Measurements from ENCODE around the gene GPC2.
"Not testable (repeated sequence)": the region's sequence is repeated elsewhere in the genome, so short reads cannot be mapped to it uniquely, and the experiment has no call there.

Gene GPC2

GRCh38 chr7:100177045-100178001, at the start of gene GPC2, which contains the start of gene STAG3:
Gene GPC2 (minus strand): TSS chr7:100177381. CDS start chr7:100177199, 182 bp downstream.
Gene STAG3 (plus strand): TSS chr7:100177918. CDS start chr7:100180557, 2,639 bp downstream.
- peak; percentile 97 for DNase-seq

DNA sequence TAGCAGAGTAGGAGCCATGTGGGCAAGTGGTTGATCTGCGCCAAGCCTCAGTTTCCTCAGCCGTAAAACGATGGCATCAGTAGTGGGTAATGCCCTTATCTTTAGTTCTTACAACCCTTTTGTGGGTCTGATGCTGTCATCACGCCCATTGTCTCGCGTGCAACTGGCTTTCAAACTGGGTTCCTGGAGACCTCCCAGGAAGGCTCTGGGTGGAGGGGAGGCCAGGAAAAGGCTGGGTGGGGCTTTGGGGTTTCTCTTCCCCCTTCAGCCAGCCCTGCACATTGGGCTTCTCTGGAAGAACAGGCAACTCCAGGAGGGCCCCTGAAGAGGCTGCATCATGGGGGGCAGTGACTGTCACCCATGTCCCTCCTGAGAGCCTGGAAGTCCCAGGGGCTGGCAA, 47.7 kb upstream of the GPC2 start:
- not testable (repeated sequence) for DNase-seq

DNA sequence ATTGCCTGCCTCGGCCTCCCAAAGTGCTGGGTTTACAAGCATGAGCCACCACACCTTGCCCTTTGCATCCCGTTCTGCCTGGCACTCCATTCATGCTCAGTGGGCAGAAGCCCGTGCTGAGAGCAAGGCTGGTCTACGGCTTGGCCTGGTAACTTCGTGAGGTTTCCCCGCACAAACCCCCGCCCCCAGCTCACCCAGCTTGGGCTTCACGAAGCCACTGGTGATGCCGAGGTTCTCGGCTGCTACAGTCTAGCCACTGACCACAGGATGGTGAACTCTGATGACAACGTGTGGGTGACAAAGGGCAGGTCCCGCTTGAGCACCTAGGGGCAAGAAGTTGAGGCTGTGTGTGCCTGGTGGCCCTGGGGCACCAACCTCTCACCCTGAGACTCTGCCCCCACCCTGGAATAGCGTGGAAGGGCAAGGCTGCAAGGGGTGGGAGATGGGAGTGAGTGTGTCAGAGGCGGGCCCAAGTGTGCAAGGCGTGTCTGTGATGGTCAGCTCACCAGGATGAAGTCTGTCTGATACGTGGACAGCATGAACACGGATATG, 46.3 kb upstream of the GPC2 start:
- DNase-seq: not testable (repeated sequence)

DNA sequence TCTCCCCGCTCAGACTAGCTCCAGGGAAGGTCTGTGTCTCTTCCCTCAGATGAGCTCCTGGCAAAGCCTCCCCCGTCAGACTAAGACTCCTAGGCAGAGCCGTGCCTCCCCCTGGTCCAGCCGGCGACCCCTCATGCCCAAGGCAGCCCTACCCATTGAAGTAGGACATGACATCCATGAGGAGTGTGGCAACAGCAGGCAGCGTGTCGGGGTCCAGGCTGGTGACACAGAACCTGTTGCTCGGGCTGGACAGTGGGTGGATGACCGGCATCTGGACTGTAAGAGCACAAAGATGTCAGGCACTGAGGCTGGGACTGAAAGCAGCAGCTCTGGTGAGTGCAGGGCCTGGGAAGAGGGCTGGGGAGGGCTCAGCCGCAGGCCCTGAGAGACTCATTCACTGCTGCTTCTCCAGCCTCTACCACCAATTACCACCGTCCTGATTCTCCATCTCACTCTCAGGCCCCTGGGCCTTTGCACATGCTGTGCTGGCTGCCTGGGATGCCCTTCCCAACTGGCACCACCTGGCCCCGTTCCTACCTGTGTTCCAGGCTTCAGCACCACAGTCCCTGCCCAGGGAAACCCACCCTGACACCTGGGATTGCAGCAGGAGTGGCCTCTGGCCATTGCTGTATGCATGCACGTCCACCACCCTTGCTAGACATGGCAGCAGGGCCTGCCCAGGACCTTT, 45.4 kb upstream of the GPC2 start:
- no peak for DNase-seq

DNA sequence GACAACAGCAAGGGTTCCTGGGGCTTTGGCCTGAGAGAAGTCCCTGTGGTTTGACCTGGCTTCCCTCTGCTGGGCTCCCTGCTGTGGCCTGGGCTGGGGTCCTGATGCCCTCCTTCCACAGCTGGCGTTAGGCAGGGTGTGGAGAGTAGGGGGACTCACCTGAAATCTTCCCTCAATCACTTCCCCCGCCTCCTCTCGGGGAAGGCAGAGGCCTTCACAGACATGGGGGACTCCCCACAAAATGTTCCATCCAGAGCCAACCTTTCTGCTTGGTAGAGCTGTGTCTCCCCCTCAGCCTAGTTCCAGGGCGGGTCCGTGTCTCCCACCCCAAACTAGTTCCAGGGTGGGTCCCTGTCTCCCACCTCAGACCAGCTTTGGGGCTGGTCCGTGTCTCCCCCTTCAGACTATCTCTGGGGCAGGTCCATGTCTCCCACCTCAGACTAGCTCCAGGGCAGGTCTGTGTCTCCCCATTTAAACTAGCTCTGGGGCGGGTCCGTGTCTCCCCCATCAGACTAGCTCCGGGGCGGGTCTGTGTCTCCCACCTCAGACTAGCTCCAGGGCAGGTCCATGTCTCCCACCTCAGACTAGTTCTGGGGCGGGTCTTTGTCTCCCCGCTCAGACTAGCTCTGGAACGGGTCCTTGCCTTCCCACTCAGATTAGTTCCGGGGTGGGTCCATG, 44.7 kb upstream of the GPC2 start:
- DNase-seq: no peak

- DNase-seq: no peak
Observed at GRCh38 chr7:100221231-100221718, 44.1 kb upstream of the GPC2 start.

GRCh38 chr7:100220586-100221230, 43.5 kb upstream of the GPC2 start:
- no peak for DNase-seq

DNA sequence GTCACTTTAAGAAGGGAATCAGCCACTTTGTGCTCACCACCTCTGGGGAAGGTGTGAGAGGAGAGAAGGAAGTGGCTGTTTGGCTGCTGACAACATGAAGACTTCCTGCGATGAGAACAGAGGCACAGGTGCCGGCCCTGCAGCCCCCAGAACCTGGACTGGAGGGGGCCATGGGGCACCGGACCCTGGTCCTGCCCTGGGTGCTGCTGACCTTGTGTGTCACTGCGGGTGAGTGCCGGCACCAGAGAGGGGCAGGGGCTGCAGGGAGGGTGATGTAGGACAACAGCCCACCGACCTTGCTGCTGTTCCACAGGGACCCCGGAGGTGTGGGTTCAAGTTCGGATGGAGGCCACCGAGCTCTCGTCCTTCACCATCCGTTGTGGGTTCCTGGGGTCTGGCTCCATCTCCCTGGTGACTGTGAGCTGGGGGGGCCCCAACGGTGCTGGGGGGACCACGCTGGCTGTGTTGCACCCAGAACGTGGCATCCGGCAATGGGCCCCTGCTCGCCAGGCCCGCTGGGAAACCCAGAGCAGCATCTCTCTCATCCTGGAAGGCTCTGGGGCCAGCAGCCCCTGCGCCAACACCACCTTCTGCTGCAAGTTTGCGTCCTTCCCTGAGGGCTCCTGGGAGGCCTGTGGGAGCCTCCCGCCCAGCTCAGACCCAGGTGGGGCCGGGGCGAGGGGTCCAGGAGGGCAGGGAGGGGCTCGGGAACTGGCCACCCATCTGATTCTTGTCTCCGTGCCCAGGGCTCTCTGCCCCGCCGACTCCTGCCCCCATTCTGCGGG, 42.8 kb upstream of the GPC2 start, which contains the start of gene PVRIG:
TSS of gene PVRIG (plus strand) at position 149 of the 785 bp plus-strand sequence. CDS start at position 171, 22 bp downstream.
- DNase-seq: not testable (repeated sequence)

GRCh38 chr7:100219271-100219737, 42.1 kb upstream of the GPC2 start:
- no peak for DNase-seq

- peak; percentile 74 for DNase-seq
Observed at GRCh38 chr7:100217934-100218333, 40.8 kb upstream of the GPC2 start.

- no peak for DNase-seq
Observed at GRCh38 chr7:100215895-100216294, 38.7 kb upstream of the GPC2 start.

GRCh38 chr7:100214356-100214755, 37.2 kb upstream of the GPC2 start:
- not testable (repeated sequence) for DNase-seq

- DNase-seq: no peak
Observed at GRCh38 chr7:100213672-100214071, 36.5 kb upstream of the GPC2 start.

GRCh38 chr7:100212631-100213286, 35.6 kb upstream of the GPC2 start:
- DNase-seq: no peak

DNA sequence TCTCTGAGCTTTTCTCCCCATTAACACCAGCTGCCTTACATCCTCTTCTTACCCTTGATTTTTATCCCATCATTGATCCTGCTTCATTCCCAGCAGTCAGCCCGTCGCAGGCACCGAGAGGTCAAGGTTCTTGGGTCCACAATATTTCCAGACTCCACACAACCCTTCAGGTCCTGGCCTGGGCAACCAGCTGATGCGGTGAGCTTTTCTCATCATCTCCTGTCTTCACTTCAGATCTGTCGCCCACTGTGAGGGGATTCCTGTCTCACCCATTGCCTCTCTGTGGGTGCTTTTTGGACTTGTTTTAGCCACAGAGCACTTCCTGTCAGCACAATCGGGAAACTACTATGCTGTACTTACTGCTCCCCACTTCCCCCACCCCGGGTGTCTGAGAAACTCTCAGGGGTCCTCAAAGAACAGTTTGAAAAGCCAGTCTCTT, 34.2 kb upstream of the GPC2 start:
- DNase-seq: no peak

DNA sequence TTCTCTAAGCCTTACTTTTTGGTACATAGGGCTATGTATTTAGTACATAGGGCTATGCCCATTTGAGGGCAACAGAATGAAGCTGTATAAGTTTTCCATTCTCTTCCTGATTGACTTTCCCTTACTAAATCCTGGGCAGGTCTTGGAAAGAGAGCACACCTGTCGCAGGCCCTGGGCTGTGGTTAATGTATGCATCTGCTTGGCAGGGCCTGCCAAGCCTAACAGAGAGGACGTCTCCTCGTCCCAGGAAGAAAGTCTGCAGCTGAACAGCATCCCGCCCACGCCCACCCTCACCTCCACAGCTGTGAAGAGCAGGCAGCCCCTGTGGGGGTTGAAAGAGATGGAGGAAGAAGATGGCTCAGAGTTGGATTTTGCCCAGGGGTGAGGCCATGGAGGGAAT, 33.6 kb upstream of the GPC2 start:
- DNase-seq: no peak

GRCh38 chr7:100209493-100209892, 32.3 kb upstream of the GPC2 start:
- DNase-seq: no peak

- no peak for DNase-seq
Observed at GRCh38 chr7:100208911-100209408, 31.8 kb upstream of the GPC2 start.

DNA sequence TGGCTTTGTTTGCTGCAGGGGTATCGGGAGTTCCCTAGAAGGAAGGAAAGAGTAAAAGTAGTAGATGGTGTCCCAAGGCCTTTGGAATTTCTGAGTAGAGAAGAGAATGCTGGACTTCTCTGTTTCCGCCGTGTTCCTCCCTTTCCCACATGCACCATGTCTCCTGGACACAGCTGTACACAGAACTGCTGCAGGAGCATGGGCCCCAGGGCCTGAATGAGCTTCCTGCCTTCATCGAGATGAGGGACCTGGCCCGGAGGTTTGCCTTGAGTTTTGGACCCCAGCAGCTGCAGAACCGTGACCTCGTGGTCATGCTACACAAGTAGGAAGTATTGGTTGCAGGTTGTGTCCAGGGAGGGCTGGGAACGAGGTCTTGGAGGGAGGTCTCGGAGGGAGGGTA, 27.3 kb upstream of the GPC2 start:
- no peak for DNase-seq

DNA sequence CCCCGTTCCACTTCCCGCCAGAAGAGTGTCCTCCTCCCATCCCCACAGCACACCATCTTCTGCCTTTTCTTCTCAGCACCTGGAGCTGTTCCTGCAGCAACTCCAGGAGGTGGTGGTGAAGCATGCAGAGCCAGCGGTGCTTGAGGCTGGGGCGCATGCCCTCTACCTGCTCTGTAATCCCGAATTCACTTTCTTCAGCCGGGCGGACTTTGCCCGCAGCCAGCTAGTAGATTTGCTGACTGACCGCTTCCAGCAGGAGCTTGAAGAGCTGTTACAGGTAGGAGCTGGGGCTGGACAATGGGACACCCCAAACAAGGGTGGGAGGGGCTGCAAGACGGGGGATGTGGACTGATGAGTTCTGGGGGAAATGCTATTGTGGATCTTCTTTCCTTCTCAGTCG, 23.5 kb upstream of the GPC2 start:
- no peak for DNase-seq
